WTC11 (cell line): ENCODE measurements around the gene COX17. TPM values are rescaled to one million over a fixed set of nuclear protein-coding genes. Genes with fewer than 3 reads are reported as not detected.

Source experiments
- ATAC-seq: fragments of 200-7000 bp; cut with Tn5 transposase; 2 replicates; pipeline ENCODE4 v1.10.0; 2021; ENCODE audit warnings: mild to moderate bottlenecking, moderate library complexity
- CTCF ChIA-PET: fragments of 300-600 bp; sonication (Branson Sonifier 250); formaldehyde crosslinking; loops from one replicate; lab custom pipeline; 2021; ENCODE audit warnings: antibody characterized with exemption; lab: Charles Lee
- POLR2A ChIA-PET: fragments of 350-600 bp; sonication (Branson Sonifier 250); formaldehyde crosslinking; loops from one replicate; lab custom pipeline; 2021; ENCODE audit warnings: antibody characterized with exemption; lab: Charles Lee
- DNase-seq: peaks from one replicate; pipeline ENCODE4 v3.0.0; 2021; ENCODE audit warnings: low spot score
- H3K27ac Mint-ChIP-seq: 2 replicates; pipeline ENCODE4 v1.8.0; 2021; ENCODE audit warnings: mixed read lengths
- H3K27me3 Mint-ChIP-seq: 2 replicates; pipeline ENCODE4 v1.8.0; 2021; ENCODE audit warnings: low read depth, mild to moderate bottlenecking, moderate library complexity, mixed read lengths
- H3K36me3 Mint-ChIP-seq: 2 replicates; pipeline ENCODE4 v1.8.0; 2021; ENCODE audit warnings: mixed read lengths
- H3K4me1 Mint-ChIP-seq: 2 replicates; pipeline ENCODE4 v1.8.0; 2022; ENCODE audit warnings: mixed read lengths
- H3K4me3 Mint-ChIP-seq: 2 replicates; pipeline ENCODE4 v1.8.0; 2021; ENCODE audit warnings: mild to moderate bottlenecking, moderate library complexity, mixed read lengths
- H3K9me3 Mint-ChIP-seq: 2 replicates; pipeline ENCODE4 v1.8.0; 2021; ENCODE audit warnings: mixed read lengths
- ARID4B ChIP-seq: sonication (generic); formaldehyde crosslinking; IDR thresholded peaks from 2 replicates; pipeline ENCODE4 v1.8.0; 2023; ENCODE audit warnings: missing genetic modification reagents, mild to moderate bottlenecking, borderline replicate concordance
- ELF4 ChIP-seq: sonication (generic); formaldehyde crosslinking; IDR thresholded peaks from 2 replicates; pipeline ENCODE4 v1.8.1; 2022; ENCODE audit warnings: low read depth, mild to moderate bottlenecking, moderate library complexity, missing genetic modification reagents
- EMX1 ChIP-seq: fragments of 250-450 bp; sonication (Bioruptor Pico); IDR thresholded peaks from 2 replicates; pipeline ENCODE4 v1.8.0; 2021; ENCODE audit warnings: mild to moderate bottlenecking
- ETV6 ChIP-seq: sonication (generic); formaldehyde crosslinking; IDR thresholded peaks from 2 replicates; pipeline ENCODE4 v1.8.1; 2022; ENCODE audit warnings: mild to moderate bottlenecking, missing genetic modification reagents
- FOXP1 ChIP-seq: sonication (generic); formaldehyde crosslinking; IDR thresholded peaks from 2 replicates; pipeline ENCODE4 v1.8.0; 2022; ENCODE audit warnings: missing genetic modification reagents, mild to moderate bottlenecking, moderate library complexity, borderline replicate concordance
- KAT7 ChIP-seq: sonication (generic); formaldehyde crosslinking; IDR thresholded peaks from 2 replicates; pipeline ENCODE4 v1.8.1; 2023; ENCODE audit warnings: missing genetic modification reagents, mild to moderate bottlenecking, borderline replicate concordance
- MYBL2 ChIP-seq: sonication (generic); formaldehyde crosslinking; IDR thresholded peaks from 2 replicates; pipeline ENCODE4 v1.8.1; 2023; ENCODE audit warnings: mild to moderate bottlenecking, moderate library complexity, missing genetic modification reagents
- SMAD3 ChIP-seq: sonication (generic); formaldehyde crosslinking; IDR thresholded peaks from 2 replicates; pipeline ENCODE4 v1.8.0; 2022; ENCODE audit warnings: missing genetic modification reagents, mild to moderate bottlenecking, borderline replicate concordance
- SOX15 ChIP-seq: fragments of 250-450 bp; sonication (Bioruptor Pico); IDR thresholded peaks from 2 replicates; pipeline ENCODE4 v1.9.0; 2021; ENCODE audit warnings: mild to moderate bottlenecking
- ZBTB21 ChIP-seq: sonication (generic); formaldehyde crosslinking; IDR thresholded peaks from 2 replicates; pipeline ENCODE4 v1.8.1; 2023; ENCODE audit warnings: mild to moderate bottlenecking, missing genetic modification reagents, borderline replicate concordance
- ZNF416 ChIP-seq: fragments of 250-450 bp; sonication (Bioruptor Pico); IDR thresholded peaks from 2 replicates; pipeline ENCODE4 v1.9.0; 2021; ENCODE audit warnings: mild to moderate bottlenecking, inconsistent platforms
- ZNF671 ChIP-seq: fragments of 250-450 bp; sonication (Bioruptor Pico); IDR thresholded peaks from 2 replicates; pipeline ENCODE4 v1.8.0; 2021; ENCODE audit warnings: mild to moderate bottlenecking
- total RNA-seq: library from RNA; stranded (reverse); gene quantifications from 3 replicates; pipeline ENCODE4 v1.2.3, GENCODE V29; 2021
- TF ChIP-seq, protein P1 (sequence below): fragments of 250-450 bp; sonication (Bioruptor Pico); IDR thresholded peaks from 2 replicates; pipeline ENCODE4 v1.9.0; 2021; ENCODE audit warnings: mild to moderate bottlenecking
- TF ChIP-seq, protein P2 (sequence below): sonication (generic); formaldehyde crosslinking; IDR thresholded peaks from 2 replicates; pipeline ENCODE4 v1.8.1; 2022; ENCODE audit warnings: mild to moderate bottlenecking, missing genetic modification reagents, moderate library complexity, borderline replicate concordance
- TF ChIP-seq, protein P3 (sequence below): fragments of 200-600 bp; IDR thresholded peaks from 2 replicates; pipeline ENCODE4 v1.8.0; 2022; ENCODE audit warnings: antibody characterized with exemption
- TF ChIP-seq, protein P4 (sequence below): sonication (generic); formaldehyde crosslinking; IDR thresholded peaks from 2 replicates; pipeline ENCODE4 v1.8.1; 2023; ENCODE audit warnings: mild to moderate bottlenecking, missing genetic modification reagents, borderline replicate concordance

Gene COX17
- total RNA-seq, 1 experiment from 2014 or later = 56.0 TPM

- TF ChIP-seq ARID4B (CRISPR knock-in tag) (no peak), EMX1 (CRISPR knock-in tag) (no peak), ZNF416 (CRISPR knock-in tag) (no peak)
Observed at GRCh38 chr3:119664370-119664769, 12.8 kb downstream of the COX17 start (continued).

GRCh38 chr3:119663885-119664284 lies 13.3 kb downstream of the COX17 start:
- Mint-ChIP-seq H3K4me1 (no peaks in the 10 kb centered on the region), H3K27ac (no peak overlapping the region), H3K27me3 (no peaks in the 10 kb centered on the region), H3K9me3 (no peaks in the 10 kb centered on the region), H3K36me3 (no peaks in the 10 kb centered on the region), H3K4me3 (no peak overlapping the region)
- no peak for ATAC-seq
- DNase-seq = no peak
- CTCF ChIA-PET = interaction anchor here (1.1 kb wide), 1 partner anchor 63 kb away, joined by 4 read pairs; no protein-coding TSS in a partner anchor
- POLR2A ChIA-PET = interaction anchor here (1.1 kb wide), 1 partner anchor 9 kb away, joined by 3 read pairs; no protein-coding TSS in a partner anchor
- TF ChIP-seq, protein P1, sequence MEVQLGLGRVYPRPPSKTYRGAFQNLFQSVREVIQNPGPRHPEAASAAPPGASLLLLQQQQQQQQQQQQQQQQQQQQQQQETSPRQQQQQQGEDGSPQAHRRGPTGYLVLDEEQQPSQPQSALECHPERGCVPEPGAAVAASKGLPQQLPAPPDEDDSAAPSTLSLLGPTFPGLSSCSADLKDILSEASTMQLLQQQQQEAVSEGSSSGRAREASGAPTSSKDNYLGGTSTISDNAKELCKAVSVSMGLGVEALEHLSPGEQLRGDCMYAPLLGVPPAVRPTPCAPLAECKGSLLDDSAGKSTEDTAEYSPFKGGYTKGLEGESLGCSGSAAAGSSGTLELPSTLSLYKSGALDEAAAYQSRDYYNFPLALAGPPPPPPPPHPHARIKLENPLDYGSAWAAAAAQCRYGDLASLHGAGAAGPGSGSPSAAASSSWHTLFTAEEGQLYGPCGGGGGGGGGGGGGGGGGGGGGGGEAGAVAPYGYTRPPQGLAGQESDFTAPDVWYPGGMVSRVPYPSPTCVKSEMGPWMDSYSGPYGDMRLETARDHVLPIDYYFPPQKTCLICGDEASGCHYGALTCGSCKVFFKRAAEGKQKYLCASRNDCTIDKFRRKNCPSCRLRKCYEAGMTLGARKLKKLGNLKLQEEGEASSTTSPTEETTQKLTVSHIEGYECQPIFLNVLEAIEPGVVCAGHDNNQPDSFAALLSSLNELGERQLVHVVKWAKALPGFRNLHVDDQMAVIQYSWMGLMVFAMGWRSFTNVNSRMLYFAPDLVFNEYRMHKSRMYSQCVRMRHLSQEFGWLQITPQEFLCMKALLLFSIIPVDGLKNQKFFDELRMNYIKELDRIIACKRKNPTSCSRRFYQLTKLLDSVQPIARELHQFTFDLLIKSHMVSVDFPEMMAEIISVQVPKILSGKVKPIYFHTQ = no peak
- TF ChIP-seq, protein P2, sequence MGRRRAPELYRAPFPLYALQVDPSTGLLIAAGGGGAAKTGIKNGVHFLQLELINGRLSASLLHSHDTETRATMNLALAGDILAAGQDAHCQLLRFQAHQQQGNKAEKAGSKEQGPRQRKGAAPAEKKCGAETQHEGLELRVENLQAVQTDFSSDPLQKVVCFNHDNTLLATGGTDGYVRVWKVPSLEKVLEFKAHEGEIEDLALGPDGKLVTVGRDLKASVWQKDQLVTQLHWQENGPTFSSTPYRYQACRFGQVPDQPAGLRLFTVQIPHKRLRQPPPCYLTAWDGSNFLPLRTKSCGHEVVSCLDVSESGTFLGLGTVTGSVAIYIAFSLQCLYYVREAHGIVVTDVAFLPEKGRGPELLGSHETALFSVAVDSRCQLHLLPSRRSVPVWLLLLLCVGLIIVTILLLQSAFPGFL = no peak
- no peak for TF ChIP-seq ELF4 (CRISPR knock-in tag)
- TF ChIP-seq ZNF671 = no peak
- no peak for TF ChIP-seq SOX15 (CRISPR knock-in tag)
- TF ChIP-seq, protein P3, sequence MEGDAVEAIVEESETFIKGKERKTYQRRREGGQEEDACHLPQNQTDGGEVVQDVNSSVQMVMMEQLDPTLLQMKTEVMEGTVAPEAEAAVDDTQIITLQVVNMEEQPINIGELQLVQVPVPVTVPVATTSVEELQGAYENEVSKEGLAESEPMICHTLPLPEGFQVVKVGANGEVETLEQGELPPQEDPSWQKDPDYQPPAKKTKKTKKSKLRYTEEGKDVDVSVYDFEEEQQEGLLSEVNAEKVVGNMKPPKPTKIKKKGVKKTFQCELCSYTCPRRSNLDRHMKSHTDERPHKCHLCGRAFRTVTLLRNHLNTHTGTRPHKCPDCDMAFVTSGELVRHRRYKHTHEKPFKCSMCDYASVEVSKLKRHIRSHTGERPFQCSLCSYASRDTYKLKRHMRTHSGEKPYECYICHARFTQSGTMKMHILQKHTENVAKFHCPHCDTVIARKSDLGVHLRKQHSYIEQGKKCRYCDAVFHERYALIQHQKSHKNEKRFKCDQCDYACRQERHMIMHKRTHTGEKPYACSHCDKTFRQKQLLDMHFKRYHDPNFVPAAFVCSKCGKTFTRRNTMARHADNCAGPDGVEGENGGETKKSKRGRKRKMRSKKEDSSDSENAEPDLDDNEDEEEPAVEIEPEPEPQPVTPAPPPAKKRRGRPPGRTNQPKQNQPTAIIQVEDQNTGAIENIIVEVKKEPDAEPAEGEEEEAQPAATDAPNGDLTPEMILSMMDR = no peak
- TF ChIP-seq, protein P4, sequence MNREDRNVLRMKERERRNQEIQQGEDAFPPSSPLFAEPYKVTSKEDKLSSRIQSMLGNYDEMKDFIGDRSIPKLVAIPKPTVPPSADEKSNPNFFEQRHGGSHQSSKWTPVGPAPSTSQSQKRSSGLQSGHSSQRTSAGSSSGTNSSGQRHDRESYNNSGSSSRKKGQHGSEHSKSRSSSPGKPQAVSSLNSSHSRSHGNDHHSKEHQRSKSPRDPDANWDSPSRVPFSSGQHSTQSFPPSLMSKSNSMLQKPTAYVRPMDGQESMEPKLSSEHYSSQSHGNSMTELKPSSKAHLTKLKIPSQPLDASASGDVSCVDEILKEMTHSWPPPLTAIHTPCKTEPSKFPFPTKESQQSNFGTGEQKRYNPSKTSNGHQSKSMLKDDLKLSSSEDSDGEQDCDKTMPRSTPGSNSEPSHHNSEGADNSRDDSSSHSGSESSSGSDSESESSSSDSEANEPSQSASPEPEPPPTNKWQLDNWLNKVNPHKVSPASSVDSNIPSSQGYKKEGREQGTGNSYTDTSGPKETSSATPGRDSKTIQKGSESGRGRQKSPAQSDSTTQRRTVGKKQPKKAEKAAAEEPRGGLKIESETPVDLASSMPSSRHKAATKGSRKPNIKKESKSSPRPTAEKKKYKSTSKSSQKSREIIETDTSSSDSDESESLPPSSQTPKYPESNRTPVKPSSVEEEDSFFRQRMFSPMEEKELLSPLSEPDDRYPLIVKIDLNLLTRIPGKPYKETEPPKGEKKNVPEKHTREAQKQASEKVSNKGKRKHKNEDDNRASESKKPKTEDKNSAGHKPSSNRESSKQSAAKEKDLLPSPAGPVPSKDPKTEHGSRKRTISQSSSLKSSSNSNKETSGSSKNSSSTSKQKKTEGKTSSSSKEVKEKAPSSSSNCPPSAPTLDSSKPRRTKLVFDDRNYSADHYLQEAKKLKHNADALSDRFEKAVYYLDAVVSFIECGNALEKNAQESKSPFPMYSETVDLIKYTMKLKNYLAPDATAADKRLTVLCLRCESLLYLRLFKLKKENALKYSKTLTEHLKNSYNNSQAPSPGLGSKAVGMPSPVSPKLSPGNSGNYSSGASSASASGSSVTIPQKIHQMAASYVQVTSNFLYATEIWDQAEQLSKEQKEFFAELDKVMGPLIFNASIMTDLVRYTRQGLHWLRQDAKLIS = no peak
- no peak for TF ChIP-seq ETV6 (CRISPR knock-in tag)
- TF ChIP-seq MYBL2 (CRISPR knock-in tag) = no peak
- no peak for TF ChIP-seq SMAD3
- TF ChIP-seq ZBTB21 (CRISPR knock-in tag) = no peak
- no peak for TF ChIP-seq FOXP1
- TF ChIP-seq KAT7 (CRISPR knock-in tag) = no peak
- no peak for TF ChIP-seq EMX1 (CRISPR knock-in tag)
